LoVo (cell line): ENCODE measurements around the gene POP7.
"Not testable (repeated sequence)": the region's sequence is repeated elsewhere in the genome, so short reads cannot be mapped to it uniquely, and the experiment has no call there.

Experiments used
- DNase-seq: peaks from one replicate; pipeline ENCODE4 v3.0.0-alpha.2; 2016; ENCODE audit warnings: low spot score

Gene POP7

DNA sequence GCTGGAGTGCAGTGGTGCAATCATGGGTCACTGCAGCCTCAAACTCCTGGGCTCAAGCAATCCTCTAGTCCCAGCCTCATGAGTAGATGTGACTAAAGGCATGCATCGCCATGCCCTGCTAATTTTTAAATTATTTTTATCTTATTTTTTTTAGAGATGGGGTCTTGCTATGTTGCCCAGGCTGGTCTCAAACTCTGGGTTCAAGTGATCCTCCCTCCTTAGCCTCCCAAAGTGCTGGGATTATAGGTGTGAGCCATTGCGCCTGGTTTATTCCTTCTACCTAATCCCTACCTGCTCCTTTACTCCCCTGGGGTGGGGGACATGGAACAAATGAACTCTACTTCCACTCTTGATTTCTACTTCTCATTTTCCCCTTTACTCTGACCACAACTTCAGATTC is 18.4 kb downstream of the POP7 start:
- DNase-seq: not testable (repeated sequence)

DNA sequence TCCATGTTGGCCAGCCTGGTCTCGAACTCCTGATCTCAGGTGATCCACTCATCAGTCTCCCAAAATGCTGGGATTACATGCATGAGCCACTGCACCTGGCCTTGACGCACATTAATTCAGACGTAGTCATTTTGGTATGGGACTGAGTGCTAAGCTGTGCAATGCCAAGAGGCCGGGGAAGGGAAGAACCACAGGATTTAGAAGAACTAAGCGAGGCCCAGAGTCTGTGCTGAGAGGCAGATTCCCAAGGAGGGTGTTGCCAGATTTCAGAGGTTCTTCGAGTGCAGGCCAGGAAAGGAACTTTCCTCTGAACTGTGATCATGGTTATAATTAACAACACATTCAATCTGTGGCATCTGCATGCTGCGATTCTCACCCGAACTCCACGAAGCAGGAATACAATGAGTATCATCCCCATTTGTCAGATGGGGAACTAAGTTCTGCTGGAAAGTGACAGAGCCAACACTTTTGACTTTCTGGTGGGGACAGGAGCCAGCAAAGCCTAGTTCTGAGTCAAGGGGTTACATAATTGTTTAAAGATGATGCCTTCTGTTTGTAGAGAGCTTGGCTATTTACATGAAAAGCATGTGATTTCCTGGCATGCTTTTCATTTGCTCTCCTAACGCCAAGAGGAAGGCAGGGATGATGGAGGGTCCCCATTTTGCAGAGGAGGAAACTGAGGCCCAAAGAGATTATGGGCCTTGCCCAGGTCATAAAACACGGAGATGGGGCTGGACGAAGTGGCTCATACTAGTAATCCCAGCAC is 21.3 kb downstream of the POP7 start:
- no peak for DNase-seq

DNA sequence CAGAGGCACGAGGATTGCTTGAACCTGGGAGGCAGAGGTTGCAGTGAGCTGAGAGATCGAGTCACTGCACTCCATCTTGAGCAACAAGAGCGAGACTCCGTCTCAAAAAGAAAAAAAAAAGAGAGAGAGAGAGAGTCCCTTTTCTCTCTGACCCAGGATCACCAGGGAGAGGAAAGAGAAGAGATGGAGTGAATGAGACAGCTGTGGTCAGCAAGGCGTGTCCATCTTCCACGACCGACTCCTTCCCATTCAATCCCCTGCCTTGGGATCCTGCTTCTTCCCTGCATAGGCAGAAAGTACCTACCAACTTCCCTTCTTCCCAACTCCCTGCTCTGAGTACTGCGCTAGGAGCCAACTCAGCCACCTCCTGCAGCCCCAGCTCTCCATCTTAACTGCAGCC is 22.3 kb downstream of the POP7 start:
- DNase-seq: no peak

DNA sequence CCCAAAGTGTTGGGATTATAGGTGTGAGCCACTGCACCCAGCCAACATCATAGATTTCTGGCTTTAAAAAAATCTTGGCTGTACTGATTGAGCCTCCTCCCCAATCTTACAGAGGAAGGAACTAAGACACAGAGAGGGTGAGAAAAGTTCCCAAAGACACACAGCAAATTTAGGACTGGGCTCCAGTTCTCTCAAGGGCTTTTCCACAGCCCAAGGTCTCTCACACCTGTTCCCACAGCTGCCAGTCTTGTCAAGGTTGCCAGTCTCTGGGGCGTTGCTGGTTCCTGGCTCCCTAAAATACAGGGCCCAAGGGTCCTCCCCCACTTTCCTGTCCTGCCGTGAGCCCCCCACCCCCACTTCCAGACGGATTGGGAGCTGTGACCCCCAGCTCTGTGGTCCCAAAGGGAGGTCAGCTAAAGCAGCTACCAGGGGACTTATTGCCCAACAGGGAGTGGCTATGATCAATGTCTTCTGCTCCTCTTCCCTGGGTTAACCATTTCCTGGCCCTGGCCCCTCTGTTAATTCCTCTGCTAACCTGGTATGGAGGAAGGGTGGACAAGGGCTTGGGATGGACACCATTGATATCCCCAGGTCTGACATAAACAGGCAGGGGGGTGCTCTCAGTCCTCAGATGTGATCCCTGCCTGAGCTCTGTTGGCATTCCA is 24.3 kb downstream of the POP7 start:
- no peak for DNase-seq

DNA sequence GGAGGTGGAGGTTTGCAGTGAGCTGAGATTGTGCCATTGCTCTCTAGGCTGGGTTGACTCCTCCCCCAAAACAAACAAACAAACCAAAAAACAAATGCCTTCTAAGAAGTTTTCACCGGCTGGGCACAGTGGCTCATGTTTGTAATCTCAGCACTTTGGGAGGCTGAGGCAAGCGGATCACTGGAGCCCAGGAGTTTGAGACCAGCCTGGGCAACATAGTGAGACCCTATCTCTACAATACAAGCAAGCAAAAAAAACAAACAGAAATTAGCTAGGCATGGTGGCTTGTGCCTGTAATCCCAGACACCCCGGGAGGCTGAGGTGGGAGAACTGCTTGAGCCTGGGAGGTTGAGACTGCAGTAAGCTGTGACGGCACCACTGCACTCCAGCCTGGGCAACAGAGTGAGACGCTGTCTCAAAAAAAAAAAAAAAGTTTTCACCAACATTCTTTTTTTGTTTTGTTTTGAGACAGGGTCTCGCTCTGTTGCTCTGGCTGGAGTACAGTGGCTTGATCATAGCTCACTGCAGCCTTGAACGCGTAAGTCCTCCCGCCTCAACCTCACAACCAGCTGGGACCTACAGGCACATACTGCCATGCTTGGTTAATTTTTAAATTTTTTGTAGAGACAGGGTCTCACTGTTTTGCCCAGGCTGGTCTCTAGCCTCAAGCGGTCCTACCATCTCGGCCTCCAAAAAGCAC is 26.2 kb downstream of the POP7 start:
- no peak for DNase-seq

DNA sequence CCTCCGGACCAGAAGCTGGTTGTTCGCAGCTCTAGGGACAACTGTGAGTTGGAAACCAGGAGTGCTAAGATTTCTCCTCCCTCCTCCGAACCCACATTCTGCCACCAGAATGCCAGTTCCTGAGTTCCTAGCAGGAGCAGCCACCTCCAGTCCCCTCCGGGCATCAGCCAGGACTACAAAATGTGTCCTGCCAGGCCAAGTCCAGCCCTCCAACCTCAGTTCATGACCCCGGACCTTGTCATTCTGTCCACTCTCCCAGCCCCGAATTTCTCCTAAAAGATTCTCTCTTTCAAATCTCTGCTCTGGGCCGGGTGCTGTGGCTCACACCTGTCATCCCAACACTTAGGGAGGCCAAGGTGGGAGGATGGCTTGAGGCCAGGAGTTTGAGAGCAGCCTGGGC is 29.8 kb downstream of the POP7 start:
- no peak for DNase-seq

DNA sequence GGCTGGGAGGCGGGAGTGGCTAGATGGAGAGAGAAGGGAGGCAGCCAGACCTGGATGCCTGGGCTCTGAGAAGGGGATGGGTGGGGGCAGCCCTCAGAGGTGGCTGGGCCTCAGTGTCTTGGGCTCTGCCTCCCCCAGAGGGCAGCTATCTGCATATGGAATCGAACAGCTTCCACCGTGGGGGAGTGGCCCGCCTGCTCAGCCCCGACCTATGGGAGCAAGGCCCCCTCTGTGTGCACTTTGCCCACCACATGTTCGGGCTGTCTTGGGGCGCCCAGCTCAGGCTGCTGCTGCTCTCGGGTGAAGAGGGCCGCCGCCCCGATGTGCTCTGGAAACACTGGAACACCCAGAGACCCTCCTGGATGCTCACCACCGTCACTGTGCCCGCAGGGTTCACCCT is 30.8 kb downstream of the POP7 start:
- no peak for DNase-seq

DNA sequence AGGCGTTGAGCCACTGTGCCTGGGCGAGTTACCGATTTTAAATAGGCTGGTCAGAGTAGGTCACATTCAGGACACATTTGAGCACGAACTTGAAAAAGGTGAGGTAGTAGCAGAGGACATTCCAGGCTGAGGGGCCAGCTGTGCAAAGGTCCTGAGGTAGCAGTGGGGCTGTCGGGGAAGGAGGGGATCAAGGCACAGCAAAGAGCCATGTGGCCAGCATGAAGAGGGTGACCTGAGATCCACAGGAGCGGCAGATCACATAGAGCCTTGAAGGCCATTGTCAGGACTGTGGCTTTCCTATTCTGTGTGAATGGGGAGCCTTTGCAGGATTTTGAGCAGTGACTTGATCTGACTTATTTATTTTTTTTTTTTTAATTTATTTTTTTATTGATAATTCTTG is 34.0 kb downstream of the POP7 start:
- DNase-seq: no peak

DNA sequence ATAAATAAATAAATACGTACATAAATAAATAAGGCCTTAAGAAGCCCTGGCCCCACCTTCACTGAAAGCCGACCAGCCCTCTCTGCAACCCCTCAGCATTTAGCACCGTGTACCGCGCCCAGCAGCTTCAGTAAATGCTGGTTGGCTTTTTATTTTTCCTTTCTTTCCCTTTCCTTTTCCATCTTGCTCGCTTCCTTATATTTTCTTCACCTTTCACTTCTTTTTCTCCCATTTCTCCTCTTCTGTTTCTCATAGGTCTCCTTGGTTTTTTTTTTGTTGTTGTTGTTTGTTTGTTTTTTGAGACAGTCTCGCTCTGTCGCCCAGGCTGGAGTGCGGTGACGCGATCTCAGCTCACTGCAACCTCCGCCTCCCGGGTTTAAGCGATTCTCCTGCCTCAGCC is 38.7 kb downstream of the POP7 start:
- DNase-seq: no peak

DNA sequence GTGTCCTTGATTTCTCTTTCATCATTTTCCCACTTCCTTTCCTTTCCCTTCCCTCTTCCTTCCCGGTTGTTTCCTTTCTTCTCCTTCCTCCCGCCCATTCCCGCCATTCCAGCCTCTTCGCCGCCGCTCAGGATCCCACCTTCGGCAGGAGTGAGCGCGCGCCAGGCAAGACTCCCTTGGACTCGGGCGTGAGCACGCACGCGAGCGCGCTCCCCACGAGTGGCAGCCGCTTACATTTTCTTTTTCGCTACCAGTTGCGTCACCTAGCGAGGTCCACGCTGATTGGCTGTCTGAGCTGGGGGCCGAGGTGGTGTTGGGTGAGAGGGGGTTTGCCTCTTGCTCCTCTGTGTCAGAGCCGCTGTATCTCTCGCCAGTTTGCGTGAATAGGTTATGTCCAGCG is 39.3 kb downstream of the POP7 start:
- DNase-seq: no peak

DNA sequence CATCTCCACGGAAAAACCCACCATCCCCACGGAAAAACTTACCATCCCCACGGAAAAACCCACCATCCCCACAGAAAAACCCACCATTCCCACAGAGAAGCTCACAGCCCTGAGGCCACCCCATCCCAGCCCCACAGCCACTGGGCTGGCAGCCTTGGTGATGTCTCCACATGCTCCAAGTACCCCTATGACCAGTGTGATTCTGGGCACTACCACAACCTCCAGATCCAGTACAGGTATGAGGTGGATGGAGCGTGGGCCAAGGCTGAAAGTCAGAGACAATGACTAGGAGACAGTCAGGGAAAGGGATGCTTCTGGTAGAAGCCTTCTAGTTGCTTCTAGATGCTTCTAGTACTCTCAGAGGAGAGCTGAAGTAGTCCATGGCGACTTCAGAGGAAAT is 47.1 kb downstream of the POP7 start:
- no peak for DNase-seq

DNA sequence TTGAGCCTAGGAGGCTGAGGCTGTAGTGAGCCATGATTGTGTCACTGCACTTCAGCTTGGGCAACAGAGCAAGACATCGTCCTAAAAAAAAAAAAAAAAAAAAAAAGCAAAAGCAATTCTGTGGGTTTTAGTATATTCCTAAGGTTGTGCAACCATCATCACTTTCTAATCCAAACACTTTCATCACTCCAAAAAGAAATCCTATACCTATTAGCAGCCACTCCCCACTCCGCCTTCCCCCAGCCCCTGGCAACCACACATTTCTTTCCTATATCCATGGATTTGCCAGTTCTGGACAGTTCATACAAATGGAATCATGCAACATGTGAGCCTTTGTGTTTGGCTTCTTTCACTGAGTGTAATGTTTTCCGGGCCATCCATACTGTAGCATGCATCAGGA is 47.8 kb downstream of the POP7 start:
- no peak for DNase-seq
